Natural killer cell (primary cell): Measurements from ENCODE around the gene TTC12. TPM values are rescaled to one million over a fixed set of nuclear protein-coding genes. Genes with fewer than 3 reads are reported as not detected.

ENCODE experiments used
- ATAC-seq, 3 donors: fragments of 150-1000 bp in 2 of 3; fragments of 200-7000 bp in 1 of 3; cut with Tn5 transposase; 1 replicate in 1 of 3; 2 replicates in 2 of 3; pipeline ENCODE4 v1.10.0; 2021; ENCODE audit warnings: mild to moderate bottlenecking in 2 of 3, moderate library complexity in 2 of 3
- DNase-seq, 2 donors: peaks; one replicate each; pipeline versions ENCODE4 v3.0.0 to v3.0.0-alpha.2; 2013 to 2021; ENCODE audit warnings: mixed read lengths in 1 of 2
- H3K27ac ChIP-seq: one replicate; pipeline ENCODE4 v1.5.1; 2013; ENCODE audit warnings: mild to moderate bottlenecking, low read length
- H3K27me3 ChIP-seq: one replicate; pipeline ENCODE4 v1.6.1; 2013; ENCODE audit warnings: low read length; ENCODE audit not compliant: control insufficient read depth, insufficient read depth
- H3K36me3 ChIP-seq: one replicate; pipeline ENCODE4 v1.6.1; 2013; ENCODE audit warnings: low read length; ENCODE audit not compliant: control insufficient read depth, insufficient read depth
- H3K4me1 ChIP-seq: one replicate; pipeline ENCODE4 v1.6.1; 2013; ENCODE audit warnings: low read length; ENCODE audit not compliant: control insufficient read depth, insufficient read depth
- H3K4me3 ChIP-seq: one replicate; pipeline ENCODE4 v1.5.1; 2013; ENCODE audit warnings: low read length
- H3K9me3 ChIP-seq: one replicate; pipeline ENCODE4 v1.6.1; 2013; ENCODE audit warnings: low read length; ENCODE audit not compliant: control insufficient read depth, insufficient read depth
- H3K27ac Mint-ChIP-seq, 2 donors: one replicate each; pipeline ENCODE4 v1.8.0; 2022; ENCODE audit warnings: mild to moderate bottlenecking in 2 of 2, mixed read lengths in 2 of 2, moderate library complexity in 1 of 2
- H3K27me3 Mint-ChIP-seq, 2 donors: one replicate each; pipeline ENCODE4 v1.8.0; 2022; ENCODE audit warnings: low read depth in 2 of 2, mixed read lengths in 2 of 2
- H3K36me3 Mint-ChIP-seq: one replicate; pipeline ENCODE4 v1.8.0; 2022; ENCODE audit warnings: mixed read lengths
- H3K4me1 Mint-ChIP-seq, 2 donors: one replicate each; pipeline ENCODE4 v1.8.0; 2022; ENCODE audit warnings: mixed read lengths in 2 of 2
- H3K4me3 Mint-ChIP-seq: one replicate; pipeline ENCODE4 v1.8.0; 2022; ENCODE audit warnings: mild to moderate bottlenecking, moderate library complexity, mixed read lengths
- H3K9me3 Mint-ChIP-seq, 2 donors: one replicate each; pipeline ENCODE4 v1.8.0; 2022; ENCODE audit warnings: mixed read lengths in 2 of 2
- CTCF ChIP-seq: fragments of 200-600 bp; IDR thresholded peaks from one replicate; pipeline ENCODE4 v1.8.0; 2022; ENCODE audit warnings: antibody characterized with exemption
- WGBS: methylation state at CpG from one replicate; pipeline ENCODE4 v1.1.7; 2013; ENCODE audit warnings: missing lambda C conversion rate; ENCODE audit not compliant: insufficient coverage; 5-methylcytosine and 5-hydroxymethylcytosine counted together
- intact Hi-C: fragments of 100-400 bp; cut with micrococcal nuclease; formaldehyde crosslinking; loops from one replicate; pipeline ENCODE4 v1.14.2; 2022
- total RNA-seq, 4 donors: library from RNA; stranded (reverse); fragments of 120-200 nt in 1 of 4; gene quantifications; one replicate each; pipeline versions ENCODE4 v1.2.3 to v1.2.4, GENCODE V29; 2013 to 2022

Gene TTC12
- total RNA-seq, 3 donors from 2014 or later (not counting 1 experiment from before 2014, with no cell fraction given) = 20.8 to 25.4 (median 24.1) TPM

GRCh38 chr11:113411536-113411935, 97.2 kb downstream of the TTC12 start:
- Mint-ChIP-seq H3K27me3 (peaks cover 0 to 3% of the 10 kb centered on the region in 2 donors), H3K9me3 (no peaks in the 10 kb centered on the region), H3K27ac (no peak overlapping the region), H3K36me3 (no peaks in the 10 kb centered on the region), H3K4me1 (no peaks in the 10 kb centered on the region), H3K4me3 (no peak overlapping the region)
- TF ChIP-seq CTCF = no peak
- H3K27ac ChIP-seq = no peak overlapping the region
- DNase-seq (no peak), ATAC-seq (no peak)
- intact Hi-C loops = no loop called here
- 83% methylated on average over 3 of the region's 3 CpGs for WGBS
- H3K36me3 ChIP-seq = no peaks in the 10 kb centered on the region
- H3K9me3 ChIP-seq = no peaks in the 10 kb centered on the region
- no peaks in the 10 kb centered on the region for H3K27me3 ChIP-seq
- H3K4me1 ChIP-seq = no peaks in the 10 kb centered on the region
- no peak overlapping the region for H3K4me3 ChIP-seq

GRCh38 chr11:113412675-113413074, 98.3 kb downstream of the TTC12 start:
- H3K27me3 ChIP-seq = no peaks in the 10 kb centered on the region
- no peaks in the 10 kb centered on the region for H3K36me3 ChIP-seq
- H3K27me3 Mint-ChIP-seq = peaks cover 0 to 3% of the 10 kb centered on the region in 2 donors
- no peak overlapping the region for H3K4me3 ChIP-seq
- H3K9me3 ChIP-seq = no peaks in the 10 kb centered on the region
- H3K9me3 Mint-ChIP-seq = no peaks in the 10 kb centered on the region
- no peak for DNase-seq
- TF ChIP-seq CTCF = no peak
- no peaks in the 10 kb centered on the region for H3K36me3 Mint-ChIP-seq
- no peaks in the 10 kb centered on the region for H3K4me1 Mint-ChIP-seq
- 94% methylated on average over 9 of the region's 9 CpGs for whole genome bisulfite sequencing
- H3K27ac ChIP-seq = no peak overlapping the region
- H3K4me3 Mint-ChIP-seq = no peak overlapping the region
- no peaks in the 10 kb centered on the region for H3K4me1 ChIP-seq
- no peak overlapping the region for H3K27ac Mint-ChIP-seq
- ATAC-seq = no peak
- intact Hi-C loops = no loop called here

GRCh38 chr11:113415343-113415742, 101.0 kb downstream of the TTC12 start:
- Histone ChIP-seq H3K4me3 (no peak overlapping the region), H3K27ac (no peak overlapping the region), H3K36me3 (no peaks in the 10 kb centered on the region), H3K27me3 (no peaks in the 10 kb centered on the region), H3K9me3 (no peaks in the 10 kb centered on the region), H3K4me1 (no peaks in the 10 kb centered on the region)
- no peaks in the 10 kb centered on the region for H3K36me3 Mint-ChIP-seq
- TF ChIP-seq CTCF = no peak
- intact Hi-C loops = no loop called here
- H3K27me3 Mint-ChIP-seq = no peaks in the 10 kb centered on the region
- DNase-seq (no peak), ATAC-seq (no peak)
- H3K9me3 Mint-ChIP-seq = no peaks in the 10 kb centered on the region
- no peak overlapping the region for H3K4me3 Mint-ChIP-seq
- H3K4me1 Mint-ChIP-seq = no peaks in the 10 kb centered on the region
- WGBS = 94% methylated on average over 16 of the region's 16 CpGs
- H3K27ac Mint-ChIP-seq = no peak overlapping the region

Other genes with a start within 250 kb of the TTC12 start
- under 1 TPM; 0.40 to 0.93 (median 0.73) TPM for gene ANKK1, start 73.2 kb downstream of the TTC12 start, total RNA-seq
- gene DRD2, start 160.8 kb downstream of the TTC12 start, total RNA-seq = not detected